Fibroblast of lung (primary cell): ENCODE data around the gene MCTP2. TPM values are rescaled to one million over a fixed set of nuclear protein-coding genes. Genes with fewer than 3 reads are reported as not detected.
A peak's percentile ranks its signal among the peaks of the same experiment; 100 is the strongest.

Source experiments
- DNase-seq, 2 donors: peaks; one replicate each; pipeline versions ENCODE4 v3.0.0 to v3.0.0-alpha.2; 2010; ENCODE audit warnings: low read depth in 2 of 2
- H2AFZ ChIP-seq: 2 replicates; pipeline ENCODE4 v1.5.1; 2012; ENCODE audit warnings: low read length, control low read depth, inconsistent platforms
- H3K27ac ChIP-seq: 2 replicates; pipeline ENCODE4 v1.5.1; 2011; ENCODE audit warnings: low read length, control low read depth; ENCODE audit not compliant: insufficient read depth
- H3K27me3 ChIP-seq: 2 replicates; pipeline ENCODE4 v1.5.1; 2011; ENCODE audit warnings: mild to moderate bottlenecking, low read length; ENCODE audit not compliant: control insufficient read depth, insufficient read depth
- H3K36me3 ChIP-seq: 2 replicates; pipeline ENCODE4 v1.5.1; 2011; ENCODE audit warnings: low read length; ENCODE audit not compliant: control insufficient read depth, insufficient read depth
- H3K4me1 ChIP-seq: 2 replicates; pipeline ENCODE4 v1.5.1; 2011; ENCODE audit warnings: low read length; ENCODE audit not compliant: control insufficient read depth, insufficient read depth; ENCODE audit errors: extremely low read depth
- H3K4me2 ChIP-seq: 2 replicates; pipeline ENCODE4 v1.5.1; 2011; ENCODE audit warnings: low read length, control low read depth; ENCODE audit not compliant: insufficient read depth; ENCODE audit errors: extremely low read depth
- H3K4me3 ChIP-seq, 4 experiments: fragments of 200-600 bp in 1 of 4; sonication (generic) in 1 of 4; replicated peaks in 1 of 4; 2 replicates each; pipeline ENCODE4 v1.5.1; 2011 to 2016; ENCODE audit warnings: low read length in 4 of 4, low read depth in 3 of 4, mild to moderate bottlenecking in 3 of 4, control low read depth in 2 of 4, inconsistent platforms in 1 of 4, mixed read lengths in 1 of 4; ENCODE audit not compliant: insufficient read depth in 1 of 4; ENCODE audit errors: control extremely low read depth in 1 of 4
- H3K79me2 ChIP-seq: 2 replicates; pipeline ENCODE4 v1.5.1; 2012; ENCODE audit warnings: mild to moderate bottlenecking, low read length, inconsistent platforms; ENCODE audit not compliant: control insufficient read depth, insufficient read depth
- H3K9ac ChIP-seq: 2 replicates; pipeline ENCODE4 v1.5.1; 2011; ENCODE audit warnings: mild to moderate bottlenecking, low read length, control low read depth; ENCODE audit not compliant: insufficient read depth
- H3K9me3 ChIP-seq: 2 replicates; pipeline ENCODE4 v1.5.1; 2012; ENCODE audit warnings: low read depth, low read length; ENCODE audit not compliant: control insufficient read depth, insufficient read depth
- H4K20me1 ChIP-seq: 2 replicates; pipeline ENCODE4 v1.5.1; 2011; ENCODE audit warnings: low read length; ENCODE audit not compliant: control insufficient read depth, insufficient read depth; ENCODE audit errors: extremely low read depth
- EZH2 ChIP-seq: IDR thresholded peaks from 2 replicates; pipeline ENCODE4 v1.5.1; 2012; ENCODE audit warnings: low read length, control low read depth, mild to moderate bottlenecking; ENCODE audit errors: missing control alignments
- polyA plus RNA-seq, 2 donors: library from polyadenylated mRNA; depleted of rRNA in 1 of 2; stranded (reverse) in 1 of 2; unstranded in 1 of 2; fragments of >200 nt; gene quantifications; 2 replicates each; pipeline ENCODE4 v1.2.1, GENCODE V29; 2011 to 2012; ENCODE audit warnings: missing spikeins in 1 of 2
- total RNA-seq: library from RNA; depleted of rRNA; stranded (reverse); fragments of >200 nt; gene quantifications from 2 replicates; pipeline ENCODE4 v1.2.1, GENCODE V29; 2014
- TF ChIP-seq, protein P1 (sequence below), 2 donors: IDR thresholded peaks in 1 of 2; conservative IDR thresholded peaks in 1 of 2; 1 replicate in 1 of 2; 2 replicates in 1 of 2; pipeline ENCODE4 v1.5.1; 2011 to 2012; ENCODE audit warnings: low read length in 2 of 2, control low read depth in 1 of 2, inconsistent platforms in 1 of 2, low read depth in 1 of 2, mild to moderate bottlenecking in 1 of 2

The MCTP2 gene
- total and polyA plus RNA-seq, 2 donors (not counting 1 experiment from before 2014, with no cell fraction given), result 3.6 to 14.5 TPM

DNA sequence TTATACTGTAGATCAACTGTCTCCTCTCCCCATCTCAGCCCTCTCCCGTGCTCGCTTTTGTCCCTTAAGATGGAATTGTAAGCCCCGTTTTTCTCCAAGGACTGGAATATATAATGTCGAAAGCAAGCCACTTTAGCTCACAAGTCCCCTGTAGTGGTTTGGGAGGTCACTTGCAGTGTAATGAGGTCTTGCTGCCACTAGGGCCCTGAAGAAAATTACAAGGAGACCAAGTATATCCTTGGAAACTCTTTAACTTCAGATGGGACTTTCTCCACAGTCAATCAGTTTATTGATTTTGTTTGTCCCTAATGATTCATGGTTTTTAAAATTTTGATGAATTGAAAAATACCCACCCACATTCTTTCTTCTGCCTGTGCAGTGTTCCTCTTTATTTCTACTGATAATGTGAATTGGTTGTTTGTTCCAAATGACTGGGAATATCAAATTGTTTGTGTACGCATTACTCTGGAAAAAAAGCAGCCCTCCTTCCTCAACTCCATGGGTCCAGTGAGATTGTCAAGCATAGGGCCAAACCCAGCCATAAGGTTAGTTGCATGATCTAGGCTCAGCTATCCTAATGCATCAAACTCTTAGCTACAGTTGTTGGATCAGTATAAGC lies 294.8 kb downstream of the MCTP2 start:
- H3K4me2 ChIP-seq, result no peak overlapping the region
- no peak overlapping the region for H2AFZ ChIP-seq
- H3K27me3 ChIP-seq, result no peaks in the 10 kb centered on the region
- no peaks in the 10 kb centered on the region for H3K4me1 ChIP-seq
- no peak overlapping the region for H3K27ac ChIP-seq
- no peaks in the 10 kb centered on the region for H3K36me3 ChIP-seq
- no peaks in the 10 kb centered on the region for H4K20me1 ChIP-seq
- DNase-seq, result no peak
- no peaks in the 10 kb centered on the region for H3K79me2 ChIP-seq
- TF ChIP-seq, protein P1, sequence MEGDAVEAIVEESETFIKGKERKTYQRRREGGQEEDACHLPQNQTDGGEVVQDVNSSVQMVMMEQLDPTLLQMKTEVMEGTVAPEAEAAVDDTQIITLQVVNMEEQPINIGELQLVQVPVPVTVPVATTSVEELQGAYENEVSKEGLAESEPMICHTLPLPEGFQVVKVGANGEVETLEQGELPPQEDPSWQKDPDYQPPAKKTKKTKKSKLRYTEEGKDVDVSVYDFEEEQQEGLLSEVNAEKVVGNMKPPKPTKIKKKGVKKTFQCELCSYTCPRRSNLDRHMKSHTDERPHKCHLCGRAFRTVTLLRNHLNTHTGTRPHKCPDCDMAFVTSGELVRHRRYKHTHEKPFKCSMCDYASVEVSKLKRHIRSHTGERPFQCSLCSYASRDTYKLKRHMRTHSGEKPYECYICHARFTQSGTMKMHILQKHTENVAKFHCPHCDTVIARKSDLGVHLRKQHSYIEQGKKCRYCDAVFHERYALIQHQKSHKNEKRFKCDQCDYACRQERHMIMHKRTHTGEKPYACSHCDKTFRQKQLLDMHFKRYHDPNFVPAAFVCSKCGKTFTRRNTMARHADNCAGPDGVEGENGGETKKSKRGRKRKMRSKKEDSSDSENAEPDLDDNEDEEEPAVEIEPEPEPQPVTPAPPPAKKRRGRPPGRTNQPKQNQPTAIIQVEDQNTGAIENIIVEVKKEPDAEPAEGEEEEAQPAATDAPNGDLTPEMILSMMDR (conservative IDR thresholded peaks at IDR 0.05 in 1 of 2, IDR thresholded peaks at IDR 0.05 in 1 of 2; ENCODE audit: low read depth in 1 of 2, low read length in 2 of 2), result peak in 1 of 2 donors; percentile 28
- no peak for TF ChIP-seq EZH2
- H3K9me3 ChIP-seq, result no peaks in the 10 kb centered on the region
- no peak overlapping the region for H3K9ac ChIP-seq
- H3K4me3 ChIP-seq, result no peak overlapping the region

DNA sequence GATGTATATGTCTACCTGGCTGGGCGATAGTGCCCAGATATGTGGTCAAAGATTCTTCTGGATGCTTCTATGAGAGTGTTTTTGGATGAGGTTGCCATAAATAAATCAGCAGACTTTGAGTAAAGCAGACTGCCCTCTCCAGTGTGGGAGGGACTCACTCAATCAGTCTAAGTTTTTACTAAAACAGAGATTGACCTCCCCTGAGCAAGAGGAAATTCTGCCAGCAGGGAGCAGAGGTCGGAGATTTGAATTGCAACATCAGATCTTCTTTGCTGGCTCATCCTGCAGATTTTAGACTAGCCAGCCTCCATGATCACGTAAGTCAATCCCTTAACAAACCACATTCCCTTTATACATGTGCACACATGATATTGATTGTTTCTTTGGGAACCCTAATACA lies 300.9 kb downstream of the MCTP2 start:
- H3K9me3 ChIP-seq, result no peaks in the 10 kb centered on the region
- H3K36me3 ChIP-seq, result no peaks in the 10 kb centered on the region
- H3K27me3 ChIP-seq, result no peaks in the 10 kb centered on the region
- no peak overlapping the region for H3K4me2 ChIP-seq
- H3K79me2 ChIP-seq, result no peaks in the 10 kb centered on the region
- TF ChIP-seq EZH2, result no peak
- TF ChIP-seq, protein P1 (conservative IDR thresholded peaks at IDR 0.05 in 1 of 2, IDR thresholded peaks at IDR 0.05 in 1 of 2; ENCODE audit: low read depth in 1 of 2, low read length in 2 of 2), result no peak
- H3K9ac ChIP-seq, result no peak overlapping the region
- no peak for DNase-seq
- no peak overlapping the region for H2AFZ ChIP-seq
- H3K4me3 ChIP-seq, result no peak overlapping the region
- H4K20me1 ChIP-seq, result no peaks in the 10 kb centered on the region
- H3K4me1 ChIP-seq, result no peaks in the 10 kb centered on the region
- H3K27ac ChIP-seq, result no peak overlapping the region
